GM18507 (cell line): ENCODE measurements around the gene CPOX.

Source experiments
- DNase-seq: peaks from one replicate; pipeline ENCODE4 v3.0.0; 2011; ENCODE audit warnings: low read depth; ENCODE audit not compliant: insufficient read length; ENCODE audit errors: extremely low spot score
- FAIRE-seq: peaks from 2 replicates; lab custom pipeline; 2011; peaks lifted over from hg19 to GRCh38; lab: Jason Lieb, UNC

Gene CPOX

DNA sequence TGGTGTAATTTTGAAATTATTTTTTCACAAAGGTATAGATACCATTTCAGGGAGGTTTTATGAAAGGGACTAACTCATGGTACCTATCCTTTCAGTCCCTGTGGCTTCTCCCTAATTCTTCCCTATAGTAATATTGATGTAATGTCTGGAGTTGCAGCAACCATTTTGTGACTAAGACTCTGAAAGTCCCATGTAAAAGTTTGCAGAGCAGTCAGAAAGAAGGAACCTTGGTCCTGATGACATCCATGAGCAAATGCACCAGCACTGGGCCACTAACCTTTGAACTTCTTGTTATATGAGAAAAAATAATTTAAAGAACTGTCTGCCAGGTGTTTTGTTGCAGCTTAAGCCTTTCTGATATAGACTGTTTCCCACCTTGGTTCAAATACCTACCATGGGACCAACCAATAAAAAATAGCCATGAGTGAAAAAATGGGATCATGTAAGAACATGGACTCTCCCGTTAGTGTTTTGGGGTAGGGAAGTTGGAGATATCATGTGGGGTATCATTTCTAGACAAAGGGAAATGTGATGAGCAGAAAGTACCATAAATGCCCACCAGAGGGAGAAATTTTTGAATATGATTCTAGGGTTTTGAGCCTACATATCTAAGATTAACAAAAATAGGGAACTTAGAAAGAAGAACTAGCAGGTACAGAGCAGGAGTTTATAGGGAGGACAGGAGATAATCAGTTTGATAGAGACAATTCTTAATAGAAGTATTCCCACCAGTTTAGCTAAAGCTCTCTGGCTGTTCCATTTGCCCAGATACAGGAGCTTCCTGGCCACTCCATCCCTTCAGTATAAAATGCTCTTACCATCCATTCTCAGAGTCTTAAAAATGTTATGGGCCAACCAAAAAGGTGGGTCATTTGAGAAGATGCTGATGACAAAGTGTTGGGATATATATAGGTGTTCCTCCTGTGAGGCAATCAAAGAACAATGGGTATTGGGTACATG lies 3.4 kb upstream of the CPOX start:
- FAIRE-seq (peak; percentile 84), DNase-seq (no peak)

DNA sequence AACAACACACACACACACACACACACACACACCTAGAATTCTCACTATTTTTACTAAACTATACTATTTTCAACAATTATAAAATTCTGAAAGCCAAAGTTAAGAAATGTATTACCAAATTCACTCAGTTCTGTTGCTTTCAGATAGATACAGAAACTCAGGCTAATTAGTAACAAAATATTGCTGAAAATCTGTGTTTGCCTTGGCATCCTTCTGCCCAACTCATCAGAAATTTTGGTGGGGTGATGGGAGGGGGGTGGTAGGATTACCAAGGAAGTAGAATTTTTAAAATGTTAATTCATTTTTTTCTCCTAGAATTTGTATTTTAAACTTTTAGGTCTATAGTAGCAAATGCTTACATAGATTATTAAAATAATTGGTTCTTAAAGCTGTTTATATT lies 2.7 kb upstream of the CPOX start:
- FAIRE-seq, result no peak

GRCh38 chr3:98594628-98595324 lies 1.4 kb upstream of the CPOX start:
- no peak for DNase-seq
- FAIRE-seq, result peak; percentile 52

More for the DNA sequence above, 2.7 kb upstream of the CPOX start:
- DNase-seq, result no peak

GRCh38 chr3:98592345-98592935 lies 971 bp downstream of the CPOX start:
- FAIRE-seq, result no peak

GRCh38 chr3:98589331-98590036 lies 3.9 kb downstream of the CPOX start:
- FAIRE-seq (no peak), DNase-seq (no peak)

More at GRCh38 chr3:98592345-98592935, 971 bp downstream of the CPOX start:
- no peak for DNase-seq

GRCh38 chr3:98588065-98588464 lies 5.3 kb downstream of the CPOX start:
- no peak for DNase-seq
- FAIRE-seq, result no peak

DNA sequence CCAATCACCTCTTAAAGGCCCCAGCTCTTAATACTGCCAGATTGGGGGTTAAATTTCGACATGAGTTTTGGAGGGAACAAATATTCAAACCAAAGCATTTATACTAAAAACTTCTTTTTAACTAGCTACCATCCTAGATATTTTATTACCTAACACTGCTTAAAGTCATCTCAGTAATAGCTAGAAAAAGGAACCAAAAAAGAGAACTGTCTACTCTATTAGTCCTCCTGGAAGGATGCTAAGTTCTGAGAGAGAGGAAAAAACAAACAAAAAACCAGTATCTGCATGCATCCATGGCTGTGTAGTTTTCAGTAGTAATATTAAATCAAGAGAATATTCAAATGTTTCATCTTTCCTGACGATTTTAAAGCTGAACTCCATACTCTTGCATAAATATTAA lies 5.8 kb downstream of the CPOX start:
- FAIRE-seq (no peak), DNase-seq (no peak)

DNA sequence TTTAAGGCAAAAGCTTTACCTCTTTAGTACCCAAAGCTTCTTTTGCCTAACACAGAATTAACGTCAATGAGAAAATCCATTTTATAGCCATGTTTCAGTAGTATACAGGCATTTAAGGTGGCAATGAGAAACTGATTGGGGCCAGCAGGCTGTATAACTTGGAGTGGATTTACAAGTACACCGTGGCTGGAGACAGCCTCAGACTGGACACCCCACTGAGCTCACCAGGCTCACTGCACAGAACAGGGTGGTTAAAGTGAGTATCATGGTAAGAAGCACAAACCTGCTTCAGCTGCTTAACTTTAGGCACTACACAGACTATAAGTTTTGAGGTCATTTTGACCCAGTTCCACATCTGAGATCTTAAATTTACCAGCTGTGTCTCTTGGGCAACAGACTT lies 8.9 kb downstream of the CPOX start:
- DNase-seq, result no peak
- no peak for FAIRE-seq

GRCh38 chr3:98583766-98584165 lies 9.6 kb downstream of the CPOX start:
- FAIRE-seq, result no peak

GRCh38 chr3:98582042-98582441 lies 11.4 kb downstream of the CPOX start:
- no peak for DNase-seq
- FAIRE-seq, result no peak

More at GRCh38 chr3:98583766-98584165, 9.6 kb downstream of the CPOX start:
- no peak for DNase-seq

- FAIRE-seq, result no peak
- DNase-seq, result no peak
Observed at GRCh38 chr3:98581474-98581873, 11.9 kb downstream of the CPOX start.

GRCh38 chr3:98580401-98581386 lies 12.7 kb downstream of the CPOX start:
- DNase-seq (no peak), FAIRE-seq (no peak)

DNA sequence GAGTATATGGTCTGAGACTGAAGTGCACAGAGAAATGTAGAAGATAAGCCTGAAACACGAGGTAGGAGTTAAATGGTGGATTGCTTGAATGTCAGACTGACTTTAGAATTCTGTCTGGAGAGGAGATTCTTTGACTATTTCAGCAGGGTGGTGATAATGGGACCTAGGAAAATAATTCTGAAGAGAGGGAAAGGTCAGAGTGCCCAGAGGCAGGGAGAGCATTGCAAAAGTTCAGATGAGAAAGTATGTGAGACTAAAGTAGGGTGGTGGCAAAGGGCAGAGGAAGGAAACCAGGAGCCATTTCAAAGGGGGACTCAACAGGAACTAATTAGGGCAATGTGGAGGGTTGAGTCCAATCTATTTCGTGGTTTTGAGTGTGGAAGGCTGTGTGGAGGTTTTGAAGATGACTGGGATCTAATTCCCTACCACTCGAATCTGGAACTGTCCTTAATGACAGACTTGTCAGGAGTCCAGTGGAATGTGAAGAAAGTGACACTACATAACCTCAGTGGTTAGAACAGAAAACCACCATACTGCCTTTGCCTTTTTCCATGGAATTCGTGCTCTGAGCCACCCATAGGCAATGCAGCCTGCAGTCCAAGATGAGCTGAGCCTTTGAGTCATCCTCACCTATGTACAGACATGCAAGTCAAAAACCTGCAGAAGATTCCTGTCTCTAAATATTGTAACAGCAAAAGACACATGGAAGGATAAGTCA lies 16.1 kb downstream of the CPOX start:
- FAIRE-seq, result no peak

DNA sequence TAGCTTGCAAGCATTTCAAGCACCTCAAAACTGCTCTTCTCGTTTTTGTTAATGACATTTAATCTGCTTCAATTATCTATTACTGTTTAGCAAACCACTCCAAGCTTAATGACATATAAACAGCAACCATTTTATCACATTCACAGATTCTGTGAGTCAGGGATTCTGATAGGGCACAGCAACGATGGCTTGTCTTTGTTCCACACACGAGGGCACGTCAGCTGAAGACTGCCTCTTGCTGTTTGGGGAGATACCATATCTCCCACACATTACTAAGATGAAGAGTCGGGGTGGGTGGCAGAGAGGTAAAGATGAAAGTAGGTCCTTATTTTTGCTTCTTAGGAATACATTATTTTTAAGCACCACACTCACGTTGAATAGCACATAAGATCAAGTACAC lies 19.3 kb downstream of the CPOX start:
- DNase-seq, result no peak
- FAIRE-seq, result peak; percentile 45

More for the DNA sequence above, 16.1 kb downstream of the CPOX start:
- DNase-seq, result no peak

DNA sequence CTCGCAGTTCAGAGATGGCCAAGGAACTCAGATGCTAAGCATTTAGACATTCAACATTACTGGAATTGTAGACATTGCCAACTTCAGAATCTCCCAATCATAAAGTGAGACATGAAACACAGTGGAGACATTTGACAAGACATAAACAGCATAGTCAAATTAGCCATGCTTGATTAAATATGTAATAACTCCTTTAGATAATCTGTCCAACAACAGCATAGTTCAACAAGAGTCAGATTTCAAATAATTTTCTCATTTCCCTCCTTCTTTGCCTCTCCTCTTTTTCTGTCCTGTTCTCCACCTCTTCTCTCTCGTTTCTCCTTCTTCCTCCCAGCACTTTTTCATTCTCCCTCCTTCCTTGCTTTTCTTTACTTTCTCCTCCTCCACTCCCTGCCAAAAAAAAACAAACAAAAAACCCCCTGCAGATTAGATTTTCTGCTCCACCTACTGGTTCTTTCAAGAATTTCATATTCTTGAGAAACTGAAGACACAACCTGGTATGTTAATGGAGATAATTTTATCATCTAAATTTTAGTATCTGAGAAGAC lies 20.2 kb downstream of the CPOX start:
- no peak for DNase-seq

GRCh38 chr3:98568402-98568801 lies 25.0 kb downstream of the CPOX start:
- peak; percentile 33 for FAIRE-seq
- no peak for DNase-seq

More for the DNA sequence above, 20.2 kb downstream of the CPOX start:
- FAIRE-seq, result peak; percentile 90

GRCh38 chr3:98567666-98568270 lies 25.6 kb downstream of the CPOX start:
- no peak for DNase-seq
- peak; percentile 88 for FAIRE-seq
